ENCODE data around the gene OBP2B.
"Not testable (repeated sequence)": the region's sequence is repeated elsewhere in the genome, so short reads cannot be mapped to it uniquely, and the experiment has no call there.

DNA sequence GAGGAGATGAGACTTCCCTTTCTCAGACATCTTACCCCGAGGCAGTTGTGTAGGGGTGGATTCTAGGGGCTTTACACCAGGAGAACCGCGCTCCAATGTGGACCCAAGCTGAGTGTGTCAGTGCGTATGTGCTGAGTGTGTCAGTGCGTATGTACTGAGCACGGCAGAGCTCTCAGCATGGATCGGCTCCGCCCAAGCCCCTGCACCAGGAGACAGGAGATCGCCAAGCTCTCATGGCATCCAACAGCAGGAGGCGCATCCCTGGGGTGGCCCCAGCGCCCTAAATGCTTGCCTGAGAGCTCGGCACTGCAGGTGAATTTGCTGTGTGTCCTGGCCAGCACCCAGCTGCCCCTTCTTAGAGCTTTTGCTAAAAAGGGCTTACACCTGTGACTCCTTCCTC, 12.9 kb upstream of the OBP2B start:
- TF ChIP-seq, protein P1, sequence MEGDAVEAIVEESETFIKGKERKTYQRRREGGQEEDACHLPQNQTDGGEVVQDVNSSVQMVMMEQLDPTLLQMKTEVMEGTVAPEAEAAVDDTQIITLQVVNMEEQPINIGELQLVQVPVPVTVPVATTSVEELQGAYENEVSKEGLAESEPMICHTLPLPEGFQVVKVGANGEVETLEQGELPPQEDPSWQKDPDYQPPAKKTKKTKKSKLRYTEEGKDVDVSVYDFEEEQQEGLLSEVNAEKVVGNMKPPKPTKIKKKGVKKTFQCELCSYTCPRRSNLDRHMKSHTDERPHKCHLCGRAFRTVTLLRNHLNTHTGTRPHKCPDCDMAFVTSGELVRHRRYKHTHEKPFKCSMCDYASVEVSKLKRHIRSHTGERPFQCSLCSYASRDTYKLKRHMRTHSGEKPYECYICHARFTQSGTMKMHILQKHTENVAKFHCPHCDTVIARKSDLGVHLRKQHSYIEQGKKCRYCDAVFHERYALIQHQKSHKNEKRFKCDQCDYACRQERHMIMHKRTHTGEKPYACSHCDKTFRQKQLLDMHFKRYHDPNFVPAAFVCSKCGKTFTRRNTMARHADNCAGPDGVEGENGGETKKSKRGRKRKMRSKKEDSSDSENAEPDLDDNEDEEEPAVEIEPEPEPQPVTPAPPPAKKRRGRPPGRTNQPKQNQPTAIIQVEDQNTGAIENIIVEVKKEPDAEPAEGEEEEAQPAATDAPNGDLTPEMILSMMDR (IDR thresholded peaks at IDR 0.05), result not testable (repeated sequence)
- TF ChIP-seq POLR2A, POLR2AphosphoS5 (IDR thresholded peaks at IDR 0.05): not testable (repeated sequence)
